ENCODE measurements around the gene RARB.

RARB gene

DNA sequence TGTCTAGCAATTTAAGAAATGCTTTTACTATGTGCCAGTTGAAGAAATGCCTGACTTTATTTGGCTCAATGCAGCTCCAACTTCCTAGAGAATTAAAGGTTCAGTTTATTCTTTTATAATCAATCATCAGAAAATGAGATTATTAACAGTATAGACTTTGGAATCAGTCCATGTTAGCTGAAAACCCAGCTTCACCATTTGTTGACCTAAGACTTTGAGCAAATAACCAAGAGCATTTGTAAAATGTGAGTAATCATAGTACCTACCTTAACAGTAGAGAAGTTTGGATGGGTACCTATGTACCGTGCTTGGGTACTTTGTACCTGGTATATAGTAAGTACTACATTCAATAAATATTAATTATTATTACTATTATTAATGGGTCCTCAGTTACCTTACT, 105.9 kb downstream of the RARB start:
- DNase-seq (ENCODE audit: low spot score in 2 of 2) (no peak), ATAC-seq (replicated peaks; ENCODE audit: extremely low read depth, poor library complexity, severe bottlenecking) (no peak)
- no peak overlapping the region for H3K4me3 Mint-ChIP-seq
- peaks cover 6% of the 10 kb centered on the region for H3K9me3 Mint-ChIP-seq
- peaks cover 18% of the 10 kb centered on the region for H3K27me3 Mint-ChIP-seq
- no peak overlapping the region for H3K27ac Mint-ChIP-seq (ENCODE audit: low read depth)
- no peaks in the 10 kb centered on the region for H3K36me3 Mint-ChIP-seq (ENCODE audit: insufficient read depth)
- H3K4me1 Mint-ChIP-seq, result no peaks in the 10 kb centered on the region

DNA sequence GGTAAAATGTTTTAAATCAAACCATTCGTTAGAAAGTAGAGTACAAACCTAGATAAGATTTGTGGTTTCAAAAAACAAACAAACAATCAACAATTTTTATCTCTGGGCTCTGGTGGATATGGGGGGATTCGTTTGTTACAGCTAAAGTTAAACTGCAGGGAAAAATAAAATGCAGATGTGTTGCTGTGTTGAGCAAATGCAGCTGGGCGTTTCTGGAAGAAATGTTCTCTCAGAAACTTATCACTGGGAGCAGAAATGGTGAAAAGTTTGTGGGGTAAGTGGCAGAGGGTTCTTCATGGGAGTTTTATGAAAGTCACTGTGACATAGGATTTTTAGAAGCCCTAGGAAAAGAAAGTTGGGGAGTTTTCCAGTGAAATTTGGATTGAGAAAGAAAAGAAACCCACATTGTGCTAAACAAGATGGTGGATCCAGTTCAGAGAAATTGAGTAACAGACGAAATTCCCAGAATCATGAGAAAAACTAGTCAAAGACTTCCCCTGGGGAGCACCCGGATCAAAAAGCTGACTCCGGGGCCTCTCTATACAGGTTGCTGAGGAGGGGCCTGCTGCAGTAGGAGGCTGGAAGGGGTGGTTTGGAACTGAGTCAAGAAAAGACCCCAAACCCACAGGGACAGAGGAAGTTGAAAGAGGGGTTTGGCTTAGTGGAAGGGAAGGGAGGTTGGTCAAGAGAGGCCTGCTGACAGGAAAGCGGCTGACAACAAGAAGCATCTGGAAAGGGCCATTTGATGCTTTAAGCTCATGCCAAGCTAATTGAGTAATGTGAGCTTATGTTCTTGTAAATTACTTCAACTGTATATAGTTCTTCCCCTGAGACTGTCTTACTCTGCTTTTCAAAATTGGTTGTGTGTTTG, 108.7 kb downstream of the RARB start:
- H3K36me3 Mint-ChIP-seq (ENCODE audit: insufficient read depth), result no peaks in the 10 kb centered on the region
- no peak for ATAC-seq (replicated peaks; ENCODE audit: extremely low read depth, poor library complexity, severe bottlenecking)
- H3K4me1 Mint-ChIP-seq, result no peaks in the 10 kb centered on the region
- peaks cover 24% of the 10 kb centered on the region for H3K27me3 Mint-ChIP-seq
- DNase-seq (ENCODE audit: low spot score in 2 of 2), result no peak
- no peaks in the 10 kb centered on the region for H3K9me3 Mint-ChIP-seq
- H3K4me3 Mint-ChIP-seq, result no peak overlapping the region
- no peak overlapping the region for H3K27ac Mint-ChIP-seq (ENCODE audit: low read depth)

DNA sequence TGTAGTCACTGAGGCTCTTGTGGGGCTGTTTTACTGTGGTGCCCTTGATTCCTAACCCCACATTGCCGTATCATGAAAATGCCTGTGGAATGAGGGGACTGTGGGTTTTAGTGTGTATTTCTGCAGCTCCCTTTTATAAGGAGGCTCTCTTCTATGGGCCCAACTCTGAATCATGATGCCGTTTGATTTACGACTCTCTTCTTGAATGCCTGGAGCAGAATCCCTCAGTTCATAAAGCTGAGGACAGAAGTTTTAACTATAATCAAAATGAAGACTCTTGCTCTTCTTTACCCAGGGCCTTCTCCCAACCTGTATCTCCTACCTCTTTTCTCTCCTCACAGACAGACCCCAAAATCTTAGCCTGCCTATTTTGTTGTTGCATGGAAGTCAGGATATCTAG, 109.5 kb downstream of the RARB start:
- Mint-ChIP-seq H3K27ac (ENCODE audit: low read depth) (no peak overlapping the region), H3K4me1 (no peaks in the 10 kb centered on the region), H3K4me3 (no peak overlapping the region), H3K27me3 (peaks cover 25% of the 10 kb centered on the region), H3K9me3 (no peaks in the 10 kb centered on the region), H3K36me3 (ENCODE audit: insufficient read depth) (no peaks in the 10 kb centered on the region)
- DNase-seq (ENCODE audit: low spot score in 2 of 2) (no peak), ATAC-seq (replicated peaks; ENCODE audit: extremely low read depth, poor library complexity, severe bottlenecking) (no peak)

DNA sequence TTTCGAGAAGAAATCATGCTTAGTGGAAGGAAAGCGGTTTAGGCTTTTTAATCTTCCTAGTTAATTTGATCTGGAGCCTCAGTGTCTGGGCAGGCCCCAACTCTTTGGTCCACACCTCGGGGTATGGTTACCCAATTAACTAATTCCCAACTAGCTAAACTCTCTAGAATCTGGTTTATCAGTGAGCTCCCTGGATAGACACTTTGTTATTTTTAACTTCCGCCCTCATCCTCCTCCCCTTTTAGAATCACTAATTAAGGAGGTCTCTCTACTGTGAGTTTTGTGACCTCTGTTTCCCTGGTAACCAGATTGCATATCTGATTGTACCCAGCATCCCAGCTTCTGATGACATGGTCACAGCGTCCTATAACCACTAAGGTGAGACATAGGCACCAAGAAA, 112.2 kb downstream of the RARB start:
- no peak for ATAC-seq (replicated peaks; ENCODE audit: extremely low read depth, poor library complexity, severe bottlenecking)
- no peaks in the 10 kb centered on the region for H3K4me1 Mint-ChIP-seq
- peaks cover 33% of the 10 kb centered on the region for H3K27me3 Mint-ChIP-seq
- DNase-seq (ENCODE audit: low spot score in 2 of 2), result no peak
- H3K27ac Mint-ChIP-seq (ENCODE audit: low read depth), result no peak overlapping the region
- no peaks in the 10 kb centered on the region for H3K36me3 Mint-ChIP-seq (ENCODE audit: insufficient read depth)
- no peak overlapping the region for H3K4me3 Mint-ChIP-seq
- H3K9me3 Mint-ChIP-seq, result no peaks in the 10 kb centered on the region

DNA sequence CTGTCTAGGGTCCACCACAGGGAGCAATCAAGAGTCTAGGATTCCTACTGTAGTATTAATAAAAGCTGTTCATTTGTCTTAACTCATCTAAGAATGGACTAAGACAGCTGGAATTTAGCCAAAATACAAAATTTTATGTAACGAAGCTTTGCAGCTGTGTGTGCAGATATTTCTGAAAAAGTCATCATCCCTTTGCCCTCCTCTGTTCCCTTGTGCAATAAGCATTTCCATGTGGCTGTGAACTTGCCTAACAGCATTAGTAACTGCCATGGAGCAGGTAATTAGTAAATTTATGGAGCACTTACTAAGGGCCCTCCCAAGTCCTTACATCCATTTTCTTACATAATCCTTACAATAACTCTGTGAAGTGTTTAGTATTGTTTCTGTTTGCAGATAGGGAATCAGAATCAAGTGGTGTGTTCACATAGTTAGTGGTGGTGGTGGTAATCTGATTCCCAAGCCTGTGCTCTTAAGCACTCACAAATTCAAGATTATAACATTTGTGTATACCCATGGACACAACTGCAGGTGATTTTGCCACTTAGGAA, 114.5 kb downstream of the RARB start:
- Mint-ChIP-seq H3K36me3 (ENCODE audit: insufficient read depth) (no peaks in the 10 kb centered on the region), H3K4me1 (no peaks in the 10 kb centered on the region), H3K9me3 (no peaks in the 10 kb centered on the region), H3K4me3 (no peak overlapping the region), H3K27me3 (peaks cover 26% of the 10 kb centered on the region), H3K27ac (ENCODE audit: low read depth) (no peak overlapping the region)
- DNase-seq (ENCODE audit: low spot score in 2 of 2) (no peak), ATAC-seq (replicated peaks; ENCODE audit: extremely low read depth, poor library complexity, severe bottlenecking) (no peak)

DNA sequence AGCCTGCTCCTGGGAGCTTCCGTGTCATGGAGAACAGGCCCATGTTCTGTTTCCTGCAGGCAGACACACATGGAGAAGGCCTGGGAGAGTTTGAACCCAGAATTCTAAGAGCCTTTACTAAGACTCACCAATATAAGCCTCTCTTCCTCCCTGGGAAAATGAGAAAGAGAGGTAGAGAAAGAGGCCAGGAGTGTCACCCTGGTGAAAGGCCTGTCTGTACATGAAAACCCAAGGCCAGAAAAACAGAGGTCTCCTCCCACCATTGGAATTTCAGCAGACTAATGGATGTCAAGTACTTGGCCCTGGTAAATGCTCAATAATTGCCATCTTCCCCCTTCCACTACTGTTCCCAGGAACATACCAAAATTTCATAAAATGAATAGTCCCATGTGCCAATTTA, 119.0 kb downstream of the RARB start:
- peaks cover 29% of the 10 kb centered on the region for H3K27me3 Mint-ChIP-seq
- DNase-seq (ENCODE audit: low spot score in 2 of 2), result no peak
- H3K4me1 Mint-ChIP-seq, result no peaks in the 10 kb centered on the region
- no peak overlapping the region for H3K4me3 Mint-ChIP-seq
- no peaks in the 10 kb centered on the region for H3K9me3 Mint-ChIP-seq
- ATAC-seq (replicated peaks; ENCODE audit: extremely low read depth, poor library complexity, severe bottlenecking), result no peak
- H3K36me3 Mint-ChIP-seq (ENCODE audit: insufficient read depth), result no peaks in the 10 kb centered on the region
- H3K27ac Mint-ChIP-seq (ENCODE audit: low read depth), result no peak overlapping the region

DNA sequence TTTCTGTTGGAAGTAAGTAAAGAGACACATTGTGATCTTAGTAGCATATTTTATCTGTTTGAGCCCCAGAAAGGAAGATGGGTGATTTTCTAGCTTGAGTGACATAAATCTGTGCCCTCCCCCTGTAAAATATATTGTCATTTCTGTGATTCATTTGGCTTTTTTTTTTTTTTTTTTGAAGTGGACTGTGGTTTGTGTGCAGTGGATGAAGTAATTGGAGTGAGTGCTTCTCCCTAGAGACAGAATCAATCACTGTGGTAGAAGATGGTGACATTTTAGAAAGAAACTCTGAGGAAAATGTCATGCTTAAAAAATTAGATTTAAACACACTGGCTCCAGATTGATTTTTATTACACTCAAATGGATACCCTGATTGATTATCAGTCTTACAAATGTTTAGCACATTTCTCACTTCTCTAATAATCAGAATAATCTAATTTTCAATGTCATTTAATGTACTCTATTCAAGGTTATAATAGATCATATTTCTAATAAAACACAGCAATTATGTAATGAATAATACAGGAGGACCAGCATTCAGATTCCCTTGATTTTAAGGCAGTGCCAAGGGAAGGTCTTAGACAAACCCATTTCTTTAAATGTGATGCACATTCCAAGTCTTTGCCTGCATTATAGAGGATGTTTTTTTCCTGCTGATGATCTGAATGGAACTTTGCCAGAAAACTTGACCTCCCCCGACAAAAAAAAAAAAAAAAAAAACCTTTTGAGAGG, 120.0 kb downstream of the RARB start:
- Mint-ChIP-seq H3K27ac (ENCODE audit: low read depth) (no peak overlapping the region), H3K9me3 (no peaks in the 10 kb centered on the region), H3K4me1 (no peaks in the 10 kb centered on the region), H3K36me3 (ENCODE audit: insufficient read depth) (no peaks in the 10 kb centered on the region), H3K27me3 (peaks cover 28% of the 10 kb centered on the region), H3K4me3 (no peak overlapping the region)
- DNase-seq (ENCODE audit: low spot score in 2 of 2) (no peak), ATAC-seq (replicated peaks; ENCODE audit: extremely low read depth, poor library complexity, severe bottlenecking) (no peak)

DNA sequence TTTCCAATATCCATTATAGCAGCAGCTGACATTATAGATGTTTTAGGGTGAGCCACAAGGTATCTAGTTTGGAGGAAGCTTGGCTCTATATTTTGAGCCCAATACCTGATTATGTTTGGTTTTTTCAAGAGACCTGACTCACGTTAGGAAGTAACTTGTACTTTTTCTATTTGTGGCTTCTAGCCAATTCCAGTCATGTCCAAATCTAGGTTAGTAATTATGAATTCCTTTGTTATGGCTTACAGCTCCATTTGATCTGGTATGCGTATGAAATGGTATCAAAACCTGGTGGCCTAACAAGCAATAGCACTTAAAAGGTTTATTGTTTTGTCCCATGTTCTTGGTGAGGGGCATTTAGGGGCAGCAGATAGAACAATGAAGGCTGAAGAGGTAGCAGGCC, 120.8 kb downstream of the RARB start:
- DNase-seq (ENCODE audit: low spot score in 2 of 2) (no peak), ATAC-seq (replicated peaks; ENCODE audit: extremely low read depth, poor library complexity, severe bottlenecking) (no peak)
- H3K9me3 Mint-ChIP-seq, result no peaks in the 10 kb centered on the region
- no peaks in the 10 kb centered on the region for H3K4me1 Mint-ChIP-seq
- no peaks in the 10 kb centered on the region for H3K36me3 Mint-ChIP-seq (ENCODE audit: insufficient read depth)
- H3K27me3 Mint-ChIP-seq, result peaks cover 21% of the 10 kb centered on the region
- no peak overlapping the region for H3K4me3 Mint-ChIP-seq
- H3K27ac Mint-ChIP-seq (ENCODE audit: low read depth), result no peak overlapping the region

DNA sequence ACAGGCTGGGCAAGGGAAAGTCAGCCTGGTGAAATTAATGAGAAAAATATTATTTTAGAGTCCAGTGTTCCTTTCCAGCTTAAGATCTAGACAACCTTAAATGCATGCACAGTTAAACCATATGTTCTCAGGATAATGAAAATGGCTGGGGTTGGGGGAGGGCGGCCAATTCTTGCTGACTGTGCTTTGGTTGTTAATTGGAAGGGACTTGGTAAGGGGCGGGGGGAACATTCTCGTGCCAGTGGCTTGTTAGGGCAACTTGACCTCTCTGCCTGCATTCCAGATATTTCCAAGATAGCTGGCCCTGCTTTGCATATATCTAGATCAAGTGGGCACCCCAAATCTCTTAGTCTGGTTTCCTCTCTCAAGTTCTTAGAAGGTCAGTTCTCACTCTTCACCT, 124.2 kb downstream of the RARB start:
- H3K4me3 Mint-ChIP-seq, result no peak overlapping the region
- no peaks in the 10 kb centered on the region for H3K9me3 Mint-ChIP-seq
- H3K27ac Mint-ChIP-seq (ENCODE audit: low read depth), result no peak overlapping the region
- H3K36me3 Mint-ChIP-seq (ENCODE audit: insufficient read depth), result no peaks in the 10 kb centered on the region
- no peaks in the 10 kb centered on the region for H3K4me1 Mint-ChIP-seq
- peaks cover 15% of the 10 kb centered on the region for H3K27me3 Mint-ChIP-seq
- no peak for ATAC-seq (replicated peaks; ENCODE audit: extremely low read depth, poor library complexity, severe bottlenecking)
- no peak for DNase-seq (ENCODE audit: low spot score in 2 of 2)

DNA sequence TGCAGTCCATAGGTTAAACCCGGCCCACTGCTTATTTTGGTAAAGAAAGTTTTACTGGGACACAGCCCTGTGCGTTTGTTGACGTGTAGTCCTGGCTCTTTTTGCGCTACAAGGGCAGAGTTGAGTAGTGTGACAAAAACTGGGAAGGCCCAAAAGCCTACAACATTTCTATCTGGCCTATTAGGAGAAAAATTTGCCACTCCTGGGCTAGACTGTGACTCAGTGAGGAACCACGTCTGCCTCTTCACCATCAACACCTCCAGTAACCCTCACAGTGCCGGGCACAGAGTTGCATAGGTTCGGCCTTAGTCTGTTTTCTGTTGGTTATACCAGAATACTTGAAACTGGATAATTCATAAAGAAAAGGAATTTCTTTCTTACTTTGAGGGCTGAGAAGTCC, 126.3 kb downstream of the RARB start:
- Mint-ChIP-seq H3K27me3 (peaks cover 15% of the 10 kb centered on the region), H3K4me1 (no peaks in the 10 kb centered on the region), H3K9me3 (no peaks in the 10 kb centered on the region), H3K36me3 (ENCODE audit: insufficient read depth) (no peaks in the 10 kb centered on the region), H3K27ac (ENCODE audit: low read depth) (no peak overlapping the region), H3K4me3 (no peak overlapping the region)
- DNase-seq (ENCODE audit: low spot score in 2 of 2), result no peak
- ATAC-seq (replicated peaks; ENCODE audit: extremely low read depth, poor library complexity, severe bottlenecking), result no peak

DNA sequence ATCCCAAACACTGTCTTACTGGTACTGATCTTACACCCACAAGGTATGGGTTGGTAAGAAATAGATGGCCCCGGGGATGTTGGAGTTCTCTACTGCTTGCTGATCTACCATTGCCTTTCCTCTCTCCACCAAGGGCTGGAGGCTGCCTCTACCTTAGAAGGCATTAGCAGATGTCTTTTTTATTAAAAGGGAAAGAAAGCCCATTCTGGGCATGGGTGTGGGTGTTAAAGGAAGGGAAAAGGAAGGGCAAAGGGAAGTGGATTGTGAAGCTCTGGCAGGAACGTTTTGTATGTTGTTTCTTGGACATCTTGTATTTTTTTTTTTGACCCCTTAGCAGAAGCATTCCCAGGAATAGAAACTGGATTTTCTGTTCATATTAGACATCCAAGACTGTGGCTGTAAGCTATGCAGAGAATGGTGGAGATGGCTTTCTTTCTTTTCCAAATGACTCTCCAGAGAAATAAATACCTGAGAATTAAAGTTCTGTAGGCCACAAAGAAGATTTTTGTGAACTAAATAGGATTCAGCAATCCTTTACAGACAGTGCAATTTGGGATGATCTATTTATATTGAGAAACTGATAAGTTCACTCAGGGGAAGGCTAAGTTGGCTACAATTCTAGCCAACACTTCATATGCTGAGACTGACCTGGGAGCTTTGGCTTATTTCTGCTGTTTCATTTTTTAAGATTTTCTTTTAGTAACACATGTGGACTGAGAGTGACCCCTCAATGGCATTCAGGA, 127.8 kb downstream of the RARB start:
- Mint-ChIP-seq H3K27me3 (peaks cover 15% of the 10 kb centered on the region), H3K4me1 (no peaks in the 10 kb centered on the region)
- DNase-seq (ENCODE audit: low spot score in 2 of 2), result no peak

DNA sequence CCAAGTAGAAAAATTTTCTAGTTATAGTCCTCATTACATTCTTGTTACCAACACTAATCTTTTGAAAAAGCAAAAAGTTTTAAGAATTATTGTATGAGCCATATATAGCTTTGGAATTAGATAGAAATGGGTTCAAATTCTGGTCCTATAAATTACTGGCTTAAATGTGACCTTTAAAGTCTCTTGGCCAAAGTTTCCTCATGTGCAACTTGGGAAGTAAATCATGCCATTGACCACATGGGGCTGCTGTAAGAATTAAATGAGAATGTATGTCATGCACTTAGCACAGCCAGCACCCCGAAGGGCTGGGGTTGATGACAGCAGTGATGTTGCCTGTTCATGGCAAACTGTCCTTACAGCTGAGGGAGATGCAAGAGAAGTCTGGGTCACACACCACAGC, 128.4 kb downstream of the RARB start:
- H3K36me3 Mint-ChIP-seq (ENCODE audit: insufficient read depth), result no peaks in the 10 kb centered on the region
- H3K4me3 Mint-ChIP-seq, result no peak overlapping the region
- ATAC-seq (replicated peaks; ENCODE audit: extremely low read depth, poor library complexity, severe bottlenecking), result no peak
- no peaks in the 10 kb centered on the region for H3K4me1 Mint-ChIP-seq
- no peak overlapping the region for H3K27ac Mint-ChIP-seq (ENCODE audit: low read depth)
- H3K27me3 Mint-ChIP-seq, result peaks cover 9% of the 10 kb centered on the region
- no peak for DNase-seq (ENCODE audit: low spot score in 2 of 2)
- H3K9me3 Mint-ChIP-seq, result no peaks in the 10 kb centered on the region

More for the DNA sequence above, 127.8 kb downstream of the RARB start:
- ATAC-seq (replicated peaks; ENCODE audit: extremely low read depth, poor library complexity, severe bottlenecking), result no peak
- Mint-ChIP-seq H3K36me3 (ENCODE audit: insufficient read depth) (no peaks in the 10 kb centered on the region), H3K27ac (ENCODE audit: low read depth) (no peak overlapping the region), H3K9me3 (no peaks in the 10 kb centered on the region), H3K4me3 (no peak overlapping the region)

Data from central memory CD8-positive, alpha-beta T cell (primary cell).